C4-2B (cell line): Measurements from ENCODE around the gene NRTN.

Experiments
- H3K27ac ChIP-seq: fragments of 450-650 bp; 2 replicates; pipeline ENCODE4 v1.5.1; 2017
- CTCF ChIP-seq: fragments of 450-650 bp; conservative IDR thresholded peaks from 2 replicates; pipeline ENCODE4 v1.5.1; 2017; ENCODE audit warnings: mild to moderate bottlenecking
- ZFX ChIP-seq: fragments of 450-650 bp; IDR thresholded peaks from 2 replicates; pipeline ENCODE4 v1.6.1; 2017

Gene NRTN

GRCh38 chr19:5804516-5805461, at the start of gene NRTN:
Gene NRTN (plus strand): TSS chr19:5805067. CDS start chr19:5824166, 19,099 bp downstream.
- TF ChIP-seq ZFX (no peak), CTCF (no peak)
- H3K27ac ChIP-seq: peak within 1 kb of the TSS; percentile 23; the same call in 1 of the 2 replicates

- H3K27ac ChIP-seq: no peak overlapping the region
- no peak for TF ChIP-seq ZFX
- no peak for TF ChIP-seq CTCF
Observed at GRCh38 chr19:5762608-5763217, 42.2 kb upstream of the NRTN start.

- no peak overlapping the region for H3K27ac ChIP-seq
- TF ChIP-seq ZFX (no peak), CTCF (no peak)
Observed at GRCh38 chr19:5765220-5765619, 39.6 kb upstream of the NRTN start.

- TF ChIP-seq CTCF (no peak), ZFX (no peak)
- no peak overlapping the region for H3K27ac ChIP-seq
Observed at GRCh38 chr19:5767949-5768348, 36.9 kb upstream of the NRTN start.

GRCh38 chr19:5772416-5772815, 32.5 kb upstream of the NRTN start:
- TF ChIP-seq CTCF (no peak), ZFX (no peak)
- no peak overlapping the region for H3K27ac ChIP-seq

GRCh38 chr19:5773276-5773675, 31.6 kb upstream of the NRTN start:
- no peak for TF ChIP-seq CTCF

GRCh38 chr19:5774921-5775320, 29.9 kb upstream of the NRTN start:
- no peak overlapping the region for H3K27ac ChIP-seq
- TF ChIP-seq CTCF (no peak), ZFX (no peak)

More at GRCh38 chr19:5773276-5773675, 31.6 kb upstream of the NRTN start:
- H3K27ac ChIP-seq: no peak overlapping the region; the same call in 1 of the 2 replicates
